Measurements from ENCODE around the gene TINCR. TPM values are rescaled to one million over a fixed set of nuclear protein-coding genes. Genes with fewer than 3 reads are reported as not detected.

TINCR gene
- total RNA-seq, 1 donor from 2014 or later, result 3.9 TPM

DNA sequence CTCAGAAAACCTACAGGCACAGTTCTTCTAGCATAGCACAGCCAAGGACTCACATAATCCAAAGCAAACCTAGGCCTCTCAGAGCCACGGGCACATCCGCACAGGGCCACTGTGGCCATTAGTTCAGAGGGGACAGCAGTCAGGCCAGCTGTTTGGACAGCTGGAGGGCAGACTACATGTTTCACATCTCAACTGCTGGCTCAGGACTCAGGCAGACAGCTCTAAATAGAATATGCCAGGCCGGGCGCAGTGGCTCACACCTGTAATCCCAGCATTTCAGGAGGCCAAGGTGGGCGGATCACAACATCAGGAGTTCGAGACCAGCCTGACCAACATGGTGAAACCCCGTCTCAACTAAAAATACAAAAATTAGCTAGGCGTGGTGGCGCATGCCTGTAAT is 28.0 kb upstream of the TINCR start:
- Histone ChIP-seq H3K9me3 (no peaks in the 10 kb centered on the region), H3K27me3 (ENCODE audit: low read depth) (no peaks in the 10 kb centered on the region), H3K4me1 (no peaks in the 10 kb centered on the region), H3K36me3 (peaks cover 100% of the 10 kb centered on the region), H3K27ac (no peak overlapping the region), H3K4me3 (no peak overlapping the region)
- TF ChIP-seq, protein P1, sequence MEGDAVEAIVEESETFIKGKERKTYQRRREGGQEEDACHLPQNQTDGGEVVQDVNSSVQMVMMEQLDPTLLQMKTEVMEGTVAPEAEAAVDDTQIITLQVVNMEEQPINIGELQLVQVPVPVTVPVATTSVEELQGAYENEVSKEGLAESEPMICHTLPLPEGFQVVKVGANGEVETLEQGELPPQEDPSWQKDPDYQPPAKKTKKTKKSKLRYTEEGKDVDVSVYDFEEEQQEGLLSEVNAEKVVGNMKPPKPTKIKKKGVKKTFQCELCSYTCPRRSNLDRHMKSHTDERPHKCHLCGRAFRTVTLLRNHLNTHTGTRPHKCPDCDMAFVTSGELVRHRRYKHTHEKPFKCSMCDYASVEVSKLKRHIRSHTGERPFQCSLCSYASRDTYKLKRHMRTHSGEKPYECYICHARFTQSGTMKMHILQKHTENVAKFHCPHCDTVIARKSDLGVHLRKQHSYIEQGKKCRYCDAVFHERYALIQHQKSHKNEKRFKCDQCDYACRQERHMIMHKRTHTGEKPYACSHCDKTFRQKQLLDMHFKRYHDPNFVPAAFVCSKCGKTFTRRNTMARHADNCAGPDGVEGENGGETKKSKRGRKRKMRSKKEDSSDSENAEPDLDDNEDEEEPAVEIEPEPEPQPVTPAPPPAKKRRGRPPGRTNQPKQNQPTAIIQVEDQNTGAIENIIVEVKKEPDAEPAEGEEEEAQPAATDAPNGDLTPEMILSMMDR (IDR thresholded peaks at IDR 0.05), result no peak
- ATAC-seq (no peak), DNase-seq (no peak)
- intact Hi-C loops (cut with DNase I), result no loop called here

GRCh38 chr19:5595129-5595528 is 27.4 kb upstream of the TINCR start:
- Histone ChIP-seq H3K27ac (no peak overlapping the region), H3K4me1 (no peaks in the 10 kb centered on the region), H3K4me3 (no peak overlapping the region), H3K9me3 (no peaks in the 10 kb centered on the region), H3K27me3 (ENCODE audit: low read depth) (no peaks in the 10 kb centered on the region), H3K36me3 (peaks cover 100% of the 10 kb centered on the region)
- TF ChIP-seq, protein P1 (IDR thresholded peaks at IDR 0.05), result no peak
- DNase-seq, result no peak
- no peak for ATAC-seq
- intact Hi-C loops (cut with DNase I), result no loop called here

DNA sequence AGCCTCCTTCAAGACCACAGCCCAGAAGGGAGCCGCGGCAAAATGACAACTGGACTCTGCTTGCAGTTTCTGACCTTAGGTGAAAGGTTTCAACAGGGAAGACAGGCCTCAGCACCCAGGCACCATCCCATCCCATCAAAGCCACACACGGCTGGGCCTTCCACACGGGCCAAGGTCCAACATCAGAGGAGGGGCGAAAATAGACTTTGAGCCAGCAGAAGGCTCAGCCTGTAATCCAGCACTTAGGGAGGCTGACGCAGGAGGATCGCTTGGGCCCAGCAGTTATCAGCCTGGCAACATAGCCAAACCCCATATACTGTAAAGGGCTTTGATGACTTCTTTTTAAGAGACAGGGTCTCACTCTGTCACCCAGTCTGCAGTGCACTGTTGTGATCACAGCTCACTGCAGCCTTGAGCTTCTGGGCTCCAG is 26.8 kb upstream of the TINCR start:
- TF ChIP-seq, protein P1 (IDR thresholded peaks at IDR 0.05), result no peak
- DNase-seq (no peak), ATAC-seq (no peak)
- Histone ChIP-seq H3K4me1 (no peaks in the 10 kb centered on the region), H3K27me3 (ENCODE audit: low read depth) (no peaks in the 10 kb centered on the region), H3K4me3 (no peak overlapping the region), H3K36me3 (peaks cover 100% of the 10 kb centered on the region), H3K9me3 (no peaks in the 10 kb centered on the region), H3K27ac (no peak overlapping the region)
- intact Hi-C loops (cut with DNase I), result no loop called here

GRCh38 chr19:5593343-5594255 is 25.8 kb upstream of the TINCR start:
- intact Hi-C loops (cut with DNase I), result no loop called here
- no peak for DNase-seq
- H3K4me1 ChIP-seq, result no peaks in the 10 kb centered on the region

DNA sequence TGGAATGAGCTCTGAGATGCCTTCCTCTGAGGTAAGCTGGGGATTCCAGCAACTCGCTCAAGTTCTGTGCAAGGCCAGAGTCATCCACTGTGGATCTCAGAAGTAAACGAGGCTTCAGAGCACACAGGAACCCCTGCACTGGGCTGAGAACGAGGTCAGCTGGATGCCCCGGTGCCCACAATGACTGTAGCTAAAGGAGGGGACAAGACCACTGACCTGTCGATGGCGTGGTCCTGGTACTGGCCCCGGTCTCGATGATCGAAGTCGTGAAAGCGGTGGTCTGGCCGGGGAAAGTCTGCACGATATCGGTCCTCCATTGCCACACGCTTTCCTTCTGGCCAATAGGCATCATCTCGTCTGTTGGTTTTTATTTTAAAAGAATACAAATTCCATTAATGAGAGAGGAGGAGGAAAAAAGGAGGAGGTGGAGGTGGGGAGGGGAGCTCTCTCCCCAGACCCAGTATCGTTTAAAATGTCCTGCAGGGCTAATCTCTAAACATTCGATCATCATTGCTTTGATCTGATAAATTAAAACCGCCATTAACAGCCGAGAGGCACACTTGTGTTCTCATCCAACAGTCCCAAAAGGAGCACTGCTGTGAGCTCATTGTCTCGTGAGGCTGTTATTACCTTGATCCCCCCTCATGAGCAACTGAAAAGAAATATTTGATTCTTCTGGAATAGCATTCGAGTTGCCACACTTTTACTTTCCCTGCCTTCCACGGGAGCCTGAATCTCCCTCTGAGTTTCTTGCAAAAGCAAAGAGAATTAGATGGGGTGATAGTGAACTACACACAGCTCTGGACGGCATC is 25.0 kb upstream of the TINCR start:
- Histone ChIP-seq H3K36me3 (peaks cover 100% of the 10 kb centered on the region), H3K27me3 (ENCODE audit: low read depth) (no peaks in the 10 kb centered on the region), H3K4me3 (no peak overlapping the region), H3K4me1 (no peaks in the 10 kb centered on the region), H3K27ac (no peak overlapping the region), H3K9me3 (no peaks in the 10 kb centered on the region)
- no peak for ATAC-seq
- intact Hi-C loops (cut with DNase I), result no loop called here
- no peak for DNase-seq
- TF ChIP-seq, protein P1 (IDR thresholded peaks at IDR 0.05), result no peak

More at GRCh38 chr19:5593343-5594255, 25.8 kb upstream of the TINCR start:
- TF ChIP-seq, protein P1 (IDR thresholded peaks at IDR 0.05), result no peak
- no peak overlapping the region for H3K27ac ChIP-seq
- H3K36me3 ChIP-seq, result peaks cover 100% of the 10 kb centered on the region
- no peak for ATAC-seq
- no peaks in the 10 kb centered on the region for H3K9me3 ChIP-seq
- H3K27me3 ChIP-seq (ENCODE audit: low read depth), result no peaks in the 10 kb centered on the region
- no peak overlapping the region for H3K4me3 ChIP-seq
